Measurements from ENCODE around the gene NDFIP1.

- TF ChIP-seq POLR2A (IDR thresholded peaks at IDR 0.05; ENCODE audit: low read length) (no peak), GATA1 (IDR thresholded peaks at IDR 0.05; ENCODE audit: low read depth, low read length) (no peak)
Observed at GRCh38 chr5:142063376-142063775, 45.2 kb upstream of the NDFIP1 start.
